Adrenal gland (tissue), 12 donors: Measurements from ENCODE around the gene IQGAP2. TPM values are rescaled to one million over a fixed set of nuclear protein-coding genes. Genes with fewer than 3 reads are reported as not detected.

Source experiments
- DNase-seq, 7 donors: peaks; one replicate each; pipeline ENCODE4 v3.0.0-alpha.2; 2019 to 2020
- H3K27ac ChIP-seq, 5 donors: fragments of 200-600 bp; sonication (generic) in 4 of 5; 1 replicate in 3 of 5; 2 replicates in 2 of 5; pipeline versions ENCODE4 v1.5.1 to v1.8.0; 2016 to 2020; ENCODE audit warnings: mild to moderate bottlenecking in 1 of 5
- H3K27me3 ChIP-seq: fragments of 200-600 bp; 2 replicates; pipeline ENCODE4 v1.8.0; 2021
- H3K36me3 ChIP-seq, 2 donors: fragments of 200-600 bp; replicated peaks in 1 of 2; 1 replicate in 1 of 2; 2 replicates in 1 of 2; pipeline versions ENCODE4 v1.5.1 to v1.8.0; 2018 to 2022
- H3K4me1 ChIP-seq, 2 donors: fragments of 200-600 bp; replicated peaks in 1 of 2; 1 replicate in 1 of 2; 2 replicates in 1 of 2; pipeline versions ENCODE4 v1.5.1 to v1.8.0; 2018 to 2021
- H3K4me3 ChIP-seq, 4 donors: fragments of 200-600 bp; sonication (generic) in 3 of 4; one replicate each; pipeline ENCODE4 v1.5.1; 2016 to 2018
- H3K9me3 ChIP-seq, 3 donors: fragments of 200-600 bp; sonication (generic) in 1 of 3; replicated peaks in 1 of 3; 1 replicate in 2 of 3; 2 replicates in 1 of 3; pipeline versions ENCODE4 v1.5.1 to v1.8.0; 2016 to 2021
- CTCF ChIP-seq, 6 experiments: fragments of 450-650 bp in 4 of 6; fragments of 200-600 bp in 2 of 6; sonication (generic) in 1 of 6; IDR thresholded peaks; 1 replicate in 5 of 6; 2 replicates in 1 of 6; pipeline versions ENCODE4 v1.5.1 to v1.8.0; 2016 to 2021; ENCODE audit warnings: antibody characterized with exemption in 6 of 6, mild to moderate bottlenecking in 2 of 6, moderate library complexity in 1 of 6
- POLR2A ChIP-seq, 2 donors: fragments of 450-650 bp; IDR thresholded peaks; one replicate each; pipeline ENCODE4 v1.6.1; 2017; ENCODE audit warnings: antibody characterized with exemption in 2 of 2, mild to moderate bottlenecking in 2 of 2, moderate library complexity in 1 of 2
- WGBS, 4 donors: extraction: QIAGEN DNeasy Blood & Tissue Kit in 2 of 4; methylation state at CpG; one replicate each; pipeline versions ENCODE4 v1.1.5 to v1.1.7; 2013 to 2017; 5-methylcytosine and 5-hydroxymethylcytosine counted together
- intact Hi-C, 2 donors: fragments of 100-400 bp; cut with DNase I; formaldehyde crosslinking; loops; one replicate each; pipeline versions ENCODE4 v1.14.1 to v1.15.0; 2022 to 2023
- polyA plus RNA-seq, 3 donors: library from polyadenylated mRNA; stranded (reverse); fragments of 200-250 nt in 2 of 3; fragments of 350-450 nt in 1 of 3; fragmentation: Illumina TruSeq in 1 of 3; extraction: RNeasy Lipid Tissue Mini Kit (QIAGEN cat#74804) in 1 of 3; gene quantifications; one replicate each; pipeline ENCODE4 v1.2.3, GENCODE V29; 2013 to 2014
- total RNA-seq, 9 donors: library from RNA; depleted of rRNA in 4 of 9; stranded (reverse); fragments of >200 nt in 4 of 9; fragments of 120-200 nt in 1 of 9; fragmentation: NEBNext Ultra II Directional in 1 of 9; extraction: Animal tissue kit (Norgen Biotek cat#: 25700) in 1 of 9; gene quantifications; one replicate each; pipeline versions ENCODE4 v1.1.0 to v1.2.4, GENCODE V29; 2013 to 2023
- donor health status: healthy with polysubstance abuse.
- donor health status: Bipolar disorder and iron deficiency.
- donor health status: DM: yes; HTN: yes; CAD: no.
- donor health status: DM: no; HTN: no; CAD: no.
- donor health status: DM: no; HTN: no; CAD: no.
- donor health status: DM: yes; HTN: yes; CAD: no.

Gene IQGAP2
- total and polyA plus RNA-seq, 12 donors: 14.9 to 77.3 (median 36.1) TPM

GRCh38 chr5:76742583-76742982 lies 339.5 kb downstream of the IQGAP2 start:
- H3K27me3 ChIP-seq: no peaks in the 10 kb centered on the region
- TF ChIP-seq CTCF (IDR thresholded peaks at IDR 0.05): no peak
- TF ChIP-seq POLR2A (IDR thresholded peaks at IDR 0.05): no peak
- peaks cover 0 to 11% of the 10 kb centered on the region in 2 donors for H3K4me1 ChIP-seq
- H3K36me3 ChIP-seq: no peaks in the 10 kb centered on the region
- intact Hi-C loops: no loop called here
- no peak for DNase-seq
- WGBS, 4 donors: 89 to 94% (median 91%) methylated on average over 4 of the region's 4 CpGs
- H3K9me3 ChIP-seq: no peaks in the 10 kb centered on the region
- no peak overlapping the region for H3K27ac ChIP-seq
- no peak overlapping the region for H3K4me3 ChIP-seq

GRCh38 chr5:76744632-76745031 lies 341.5 kb downstream of the IQGAP2 start:
- 71 to 82% (median 77%) methylated on average over 2 of the region's 2 CpGs for WGBS, 4 donors
- no peaks in the 10 kb centered on the region for H3K4me1 ChIP-seq
- no peaks in the 10 kb centered on the region for H3K9me3 ChIP-seq
- DNase-seq: no peak
- H3K27me3 ChIP-seq: no peaks in the 10 kb centered on the region
- TF ChIP-seq CTCF (IDR thresholded peaks at IDR 0.05): no peak
- TF ChIP-seq POLR2A (IDR thresholded peaks at IDR 0.05): no peak
- H3K4me3 ChIP-seq: no peak overlapping the region
- no peak overlapping the region for H3K27ac ChIP-seq
- H3K36me3 ChIP-seq: no peaks in the 10 kb centered on the region
- intact Hi-C loops: no loop called here

GRCh38 chr5:76745670-76746069 lies 342.6 kb downstream of the IQGAP2 start:
- no peaks in the 10 kb centered on the region for H3K9me3 ChIP-seq
- no peak overlapping the region for H3K4me3 ChIP-seq
- intact Hi-C loops: no loop called here
- H3K36me3 ChIP-seq: no peaks in the 10 kb centered on the region
- H3K27ac ChIP-seq: no peak overlapping the region
- DNase-seq: no peak
- no peaks in the 10 kb centered on the region for H3K27me3 ChIP-seq
- 35 to 55% (median 47%) methylated on average over 3 of the region's 3 CpGs for WGBS, 4 donors
- TF ChIP-seq POLR2A (IDR thresholded peaks at IDR 0.05) (no peak), CTCF (IDR thresholded peaks at IDR 0.05) (no peak)
- no peaks in the 10 kb centered on the region for H3K4me1 ChIP-seq

- Histone ChIP-seq H3K4me3 (no peak overlapping the region), H3K9me3 (no peaks in the 10 kb centered on the region), H3K27ac (no peak overlapping the region), H3K36me3 (no peaks in the 10 kb centered on the region), H3K27me3 (no peaks in the 10 kb centered on the region), H3K4me1 (no peaks in the 10 kb centered on the region)
- DNase-seq: no peak
- intact Hi-C loops: no loop called here
- no peak for TF ChIP-seq POLR2A (IDR thresholded peaks at IDR 0.05)
- no peak for TF ChIP-seq CTCF (IDR thresholded peaks at IDR 0.05)
- WGBS, 4 donors: 84 to 89% (median 87%) methylated on average over 2 of the region's 2 CpGs
Measured at GRCh38 chr5:76746677-76747076, 343.6 kb downstream of the IQGAP2 start.
